ENCODE results near the gene HIVEP2.

The HIVEP2 gene

DNA sequence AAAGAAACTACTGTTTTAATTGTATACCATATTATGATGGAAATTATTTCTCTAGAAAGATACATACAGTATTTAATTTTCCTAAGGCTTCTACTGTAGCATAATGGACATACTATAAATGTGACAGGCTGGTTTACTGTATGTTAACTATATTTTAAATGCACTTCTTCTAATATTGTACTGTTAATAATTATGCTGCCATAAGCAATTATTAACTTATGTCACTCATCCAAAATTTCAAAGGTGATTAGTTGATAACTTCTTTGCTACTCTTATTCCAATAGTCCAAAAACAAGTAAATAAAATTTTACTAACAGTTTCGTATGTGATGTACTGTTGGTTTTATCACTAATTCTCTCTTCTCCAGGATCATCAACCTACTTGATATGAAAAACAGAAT lies 28.1 kb downstream of the HIVEP2 start:
- DNase-seq, result no peak

DNA sequence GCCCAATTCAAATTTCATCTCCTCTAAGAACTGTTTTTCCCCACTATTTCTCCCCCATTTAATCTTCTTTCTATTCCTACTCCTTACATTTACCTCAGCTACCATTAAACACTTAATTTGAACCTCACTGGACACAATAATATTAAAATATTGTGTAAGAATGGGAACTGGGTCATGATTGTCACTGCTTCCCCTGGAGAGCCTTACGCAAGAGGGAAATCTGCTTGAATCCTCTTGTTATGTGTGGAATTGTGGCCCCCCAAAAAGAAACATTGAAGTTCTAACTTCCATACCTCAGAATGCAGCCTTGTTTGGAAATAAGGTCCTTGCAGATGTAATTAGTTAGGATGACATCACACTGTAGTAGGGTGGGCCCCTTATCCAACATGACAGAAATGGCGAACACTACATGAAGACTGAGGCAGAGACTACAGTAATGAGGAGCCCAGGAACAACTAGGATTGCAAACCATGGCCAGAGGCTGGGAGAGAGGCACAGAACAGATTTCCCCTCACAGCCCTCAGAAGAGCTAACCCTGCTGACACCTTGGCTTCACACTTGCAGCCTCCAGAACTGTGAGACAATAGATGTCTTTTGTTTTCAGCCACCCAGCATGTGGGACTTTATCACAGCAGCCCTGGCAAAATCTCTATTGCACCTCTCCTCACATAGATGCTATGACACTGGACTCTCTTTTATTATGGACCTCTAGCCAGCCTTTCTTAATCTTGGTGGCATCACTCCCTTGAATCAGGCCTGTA lies 29.9 kb downstream of the HIVEP2 start:
- DNase-seq, result no peak

DNA sequence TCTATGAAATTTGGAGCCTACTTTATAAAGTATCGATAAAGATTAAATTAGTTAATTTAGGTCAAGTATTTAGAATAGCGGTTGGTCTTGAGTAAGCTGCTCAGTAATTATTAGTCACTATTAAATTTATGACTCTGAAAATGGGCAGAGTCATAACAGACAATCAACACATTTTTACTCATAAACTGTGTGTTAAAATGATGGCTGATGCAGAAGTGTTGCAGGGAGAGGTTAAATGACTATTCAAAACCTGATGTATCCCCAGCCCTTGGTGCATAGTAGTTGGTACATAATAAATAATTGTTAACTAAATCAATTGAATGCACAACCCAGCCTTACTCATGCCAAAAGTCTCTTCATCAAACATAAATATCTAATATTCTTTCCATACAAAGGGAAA lies 30.6 kb downstream of the HIVEP2 start:
- DNase-seq, result no peak

- peak; percentile 61 to 67 for DNase-seq
Observed at GRCh38 chr6:142913511-142914047, 31.4 kb downstream of the HIVEP2 start.

DNA sequence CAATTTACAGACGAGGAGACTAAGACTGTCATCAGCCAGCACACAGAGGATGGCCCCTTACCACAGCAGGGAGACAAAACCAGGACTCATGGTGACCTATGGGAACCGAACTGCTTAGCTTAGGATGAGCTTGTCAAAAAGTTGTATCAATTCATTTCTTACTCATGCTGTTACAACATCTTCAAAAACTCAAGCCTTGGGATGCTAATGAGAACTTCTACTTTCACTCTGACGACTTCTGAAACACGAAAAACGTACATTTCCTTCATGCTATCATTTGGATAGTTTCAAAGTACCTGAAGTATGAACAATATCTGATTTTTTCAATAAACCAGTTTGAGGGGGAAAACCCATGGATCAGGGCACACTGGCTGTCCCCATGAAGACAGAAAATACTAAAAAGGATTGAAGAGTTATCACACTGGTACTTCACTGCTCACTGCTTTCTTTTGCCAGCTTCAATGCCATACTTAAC lies 31.9 kb downstream of the HIVEP2 start:
- DNase-seq, result no peak

DNA sequence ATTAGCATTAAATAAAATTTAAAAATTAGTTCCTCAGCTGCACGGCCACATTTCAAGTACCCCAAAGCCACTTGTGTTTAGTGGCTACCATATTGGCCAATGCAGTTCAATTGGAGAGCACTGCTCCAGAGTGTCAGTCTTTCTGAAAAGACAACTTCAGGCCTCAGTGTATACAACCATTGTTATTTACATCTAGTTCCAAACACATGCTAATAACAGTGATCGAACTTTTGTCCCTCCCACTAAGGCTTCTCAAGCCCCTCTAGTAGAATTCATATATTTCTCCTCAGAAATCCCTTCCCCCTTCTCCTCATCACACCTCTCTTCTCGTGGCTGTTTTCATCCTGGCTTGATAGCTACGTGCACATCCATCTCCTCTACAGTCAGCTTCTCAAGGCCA lies 32.9 kb downstream of the HIVEP2 start:
- DNase-seq, result no peak

- DNase-seq, result no peak
Observed at GRCh38 chr6:142911430-142911829, 33.5 kb downstream of the HIVEP2 start.

DNA sequence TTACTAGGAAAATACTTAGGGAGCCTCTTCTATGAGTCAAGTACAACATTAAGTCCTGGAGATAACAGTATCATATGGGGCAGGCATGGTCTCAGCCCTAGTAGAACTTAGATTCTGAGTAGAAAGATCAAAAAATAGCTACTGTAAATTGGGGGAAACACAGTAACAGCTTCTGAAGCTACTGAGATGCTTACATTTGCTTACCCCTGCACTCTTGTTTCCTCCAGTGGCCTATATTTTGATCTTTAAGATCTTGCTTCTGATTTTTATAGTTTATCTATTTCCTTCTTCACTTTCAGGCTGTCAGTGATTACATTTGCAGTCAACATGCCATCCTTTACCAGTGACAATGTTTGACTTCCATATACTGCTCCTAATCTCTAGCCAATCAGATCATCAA lies 35.3 kb downstream of the HIVEP2 start:
- DNase-seq, result no peak

- DNase-seq, result no peak
Observed at GRCh38 chr6:142908235-142908634, 36.7 kb downstream of the HIVEP2 start.

DNA sequence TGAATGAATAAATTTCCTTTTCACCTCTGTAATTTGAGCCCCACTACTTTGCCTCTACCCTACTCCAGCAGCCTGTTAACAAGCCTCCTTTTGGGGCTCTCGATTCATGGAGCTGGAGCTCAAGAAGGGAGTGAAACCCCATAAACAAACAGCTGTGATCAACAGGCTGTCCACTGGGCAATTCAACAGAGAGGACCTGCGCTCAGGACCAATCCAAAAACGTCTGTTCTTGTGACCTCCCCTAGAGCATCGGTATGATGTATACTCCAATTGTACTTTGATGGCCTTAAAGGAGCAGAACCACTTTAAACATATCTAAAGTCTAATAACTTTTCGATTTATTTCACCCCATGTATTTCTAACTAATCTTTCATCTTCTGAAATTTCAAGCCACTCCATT lies 37.4 kb downstream of the HIVEP2 start:
- no peak for DNase-seq

DNA sequence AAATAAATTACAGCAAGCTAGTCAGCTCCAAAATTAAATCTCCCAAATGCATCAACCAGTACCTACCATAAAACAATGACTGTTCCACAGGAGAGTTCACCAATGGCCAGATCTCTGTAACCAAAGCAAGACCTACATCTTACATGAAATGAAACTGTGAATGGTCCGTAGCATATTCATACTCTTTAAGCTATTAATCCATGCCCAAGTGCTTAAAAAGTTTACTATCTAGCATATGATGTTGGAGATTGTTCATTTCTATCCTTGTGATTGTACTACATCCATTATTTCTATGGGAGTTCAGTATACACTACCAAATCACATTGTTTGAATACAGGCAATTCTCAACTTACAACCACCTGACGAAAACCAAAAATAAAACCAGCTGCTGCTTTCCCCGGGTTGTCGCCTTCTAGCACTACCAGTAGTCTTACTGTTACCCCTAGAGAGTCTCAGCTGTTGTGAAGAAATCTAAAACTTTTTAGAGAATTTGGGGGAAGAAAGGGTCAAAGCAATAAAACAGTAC lies 38.0 kb downstream of the HIVEP2 start:
- no peak for DNase-seq

- DNase-seq, result no peak
Observed at GRCh38 chr6:142903812-142904211, 41.2 kb downstream of the HIVEP2 start.

- peak; percentile 46 to 52 for DNase-seq
Observed at GRCh38 chr6:142902636-142903053, 42.3 kb downstream of the HIVEP2 start.

DNA sequence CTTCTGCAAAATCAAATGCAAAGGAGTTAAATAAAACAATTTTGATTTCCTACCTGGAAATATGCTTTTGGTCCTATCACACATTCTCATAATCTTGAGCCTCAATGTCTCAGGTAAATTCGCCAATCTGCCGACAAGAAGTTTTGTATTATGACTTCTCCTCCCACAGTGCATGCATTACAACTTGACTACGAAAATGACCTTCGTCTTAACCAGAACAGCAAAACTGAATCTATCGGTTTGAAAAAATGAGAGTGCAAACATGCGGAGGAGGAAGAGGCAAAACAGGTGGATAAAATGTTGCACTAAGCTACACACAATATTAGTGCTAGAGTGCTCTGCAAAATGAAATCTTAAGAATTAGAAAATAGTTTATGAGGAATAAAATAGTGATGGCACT lies 43.4 kb downstream of the HIVEP2 start:
- no peak for DNase-seq

DNA sequence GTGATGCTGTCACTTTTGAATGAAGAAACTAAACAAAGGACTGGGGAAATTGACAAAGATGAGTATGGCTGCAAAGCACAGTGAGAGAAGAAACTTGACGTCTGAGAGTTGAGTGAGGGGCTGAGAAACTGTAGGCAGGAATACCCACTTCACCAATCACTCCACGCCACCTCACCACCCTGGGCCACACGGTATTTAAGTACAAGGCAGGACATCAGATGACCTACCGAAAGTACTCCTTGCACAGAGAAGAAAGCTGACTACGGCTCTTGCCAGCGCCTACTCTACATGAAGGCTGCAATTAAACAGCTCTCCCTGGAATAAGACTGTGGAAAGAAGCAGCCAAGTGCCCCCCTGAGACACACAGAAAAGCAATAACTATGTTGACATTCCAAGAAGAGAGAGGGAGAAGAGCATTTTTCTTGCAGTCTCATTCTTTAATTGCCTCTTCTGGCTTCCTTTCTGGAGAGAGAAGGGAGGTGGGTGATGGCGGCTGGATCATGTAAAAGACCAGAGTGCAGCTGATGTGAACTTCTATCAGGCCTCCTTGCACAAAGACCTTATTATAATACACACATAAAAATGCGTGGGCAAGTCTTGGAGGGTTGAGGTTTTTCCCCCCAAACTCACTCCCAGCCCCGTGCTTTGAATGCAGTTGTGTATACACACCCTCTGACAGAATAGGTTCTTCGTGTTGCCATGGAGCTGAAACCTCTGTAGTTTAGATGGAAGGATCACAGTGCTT lies 44.6 kb downstream of the HIVEP2 start:
- DNase-seq, result no peak

DNA sequence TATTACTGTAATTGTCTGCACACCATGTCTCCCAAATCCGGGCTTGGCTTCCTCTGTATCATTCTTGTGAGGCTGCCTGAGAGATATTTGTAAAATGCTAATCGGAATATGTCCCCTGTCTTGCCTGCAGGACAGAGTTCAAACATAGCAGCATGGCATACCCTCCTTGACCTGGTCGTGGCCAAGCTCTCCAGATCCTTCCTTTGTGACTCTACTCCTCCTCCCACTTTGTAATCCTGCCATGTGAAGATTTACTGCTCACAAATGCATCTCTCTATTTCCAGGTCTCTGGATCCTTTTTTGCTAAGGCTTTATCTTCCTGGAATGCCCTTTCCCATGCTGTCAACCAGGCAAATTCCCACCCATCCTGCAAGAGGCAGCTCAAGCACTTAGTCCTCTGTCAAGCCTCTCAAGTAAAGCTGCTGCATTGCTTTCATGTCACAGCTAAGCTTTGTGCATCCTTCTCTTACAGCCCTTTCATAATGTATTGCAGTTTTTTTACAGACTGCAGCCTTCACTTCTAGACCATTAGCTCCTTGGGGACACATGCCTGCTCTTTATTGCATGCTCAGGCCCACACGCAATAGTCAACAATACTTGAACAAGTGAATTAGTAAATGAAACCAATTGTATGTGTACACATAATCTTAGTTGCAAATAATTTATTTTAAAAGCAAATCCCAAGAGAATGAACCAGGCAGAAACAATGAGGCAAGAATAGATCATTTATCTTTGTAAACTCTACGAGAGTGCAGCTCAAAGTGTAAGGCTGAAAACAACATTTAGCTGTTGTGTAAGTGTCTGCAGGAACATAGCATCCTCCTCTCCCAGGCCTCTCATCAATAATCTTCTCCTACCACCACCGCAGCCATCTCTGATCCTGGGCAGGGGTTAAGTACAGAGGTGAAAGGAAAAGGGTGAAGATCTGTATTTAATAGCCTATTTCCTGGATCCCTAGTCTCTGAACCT lies 45.8 kb downstream of the HIVEP2 start:
- no peak for DNase-seq

- no peak for DNase-seq
Observed at GRCh38 chr6:142897659-142898058, 47.3 kb downstream of the HIVEP2 start.

GRCh38 chr6:142896732-142897131 lies 48.2 kb downstream of the HIVEP2 start:
- no peak for DNase-seq

GRCh38 chr6:142893088-142893487 lies 51.9 kb downstream of the HIVEP2 start:
- no peak for DNase-seq

GRCh38 chr6:142892254-142893021 lies 52.5 kb downstream of the HIVEP2 start:
- no peak for DNase-seq

GRCh38 chr6:142891454-142891853 lies 53.5 kb downstream of the HIVEP2 start:
- no peak for DNase-seq

DNA sequence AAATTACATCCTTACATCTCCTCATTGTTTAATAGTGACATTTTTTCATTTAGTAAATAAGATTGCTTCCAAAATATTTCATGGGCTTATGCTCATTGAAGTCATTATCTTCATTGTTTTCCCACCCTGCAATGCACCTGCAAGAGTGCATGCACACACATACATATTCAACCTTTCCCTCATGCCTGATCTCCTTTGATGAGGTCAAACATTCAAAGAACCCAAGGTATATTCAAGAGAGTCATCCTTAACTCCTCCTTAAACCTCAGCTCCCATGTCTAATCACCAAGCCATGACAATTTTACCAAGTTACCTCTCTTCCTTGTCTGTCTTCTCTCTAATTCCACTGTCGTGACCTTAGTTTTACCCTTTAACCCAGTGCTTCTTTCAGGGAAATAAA lies 56.5 kb downstream of the HIVEP2 start:
- no peak for DNase-seq

Data from activated CD4-positive, alpha-beta T cell treated with anti-CD3 and anti-CD28 coated beads, Interleukin-2, amount 50 U/mL, for 4 hours (primary cell).